ENCODE results near the gene MSH3. TPM values are rescaled to one million over a fixed set of nuclear protein-coding genes. Genes with fewer than 3 reads are reported as not detected.

Gene MSH3
- polyA plus RNA-seq, 2 of the 4 experiments (the other 2 are of a cell fraction) = 9.3 to 13.1 TPM

- TF ChIP-seq RFX5 (IDR thresholded peaks at IDR 0.05) (no peak), KDM1A (IDR thresholded peaks at IDR 0.05; ENCODE audit: low read depth) (no peak), NPAS2 (CRISPR knock-in tag; IDR thresholded peaks at IDR 0.05; ENCODE audit: borderline replicate concordance) (no peak), RAD21 (conservative IDR thresholded peaks at IDR 0.05 in 1 of 2, IDR thresholded peaks at IDR 0.05 in 1 of 2) (no peak)
Observed at GRCh38 chr5:80866371-80866770, 211.9 kb downstream of the MSH3 start (continued).

- FAIRE-seq = no peak
- ATAC-seq = no peak
- TF ChIP-seq MYC (IDR thresholded peaks at IDR 0.05; ENCODE audit: borderline replicate concordance, low read length) (no peak), HES2 (IDR thresholded peaks at IDR 0.05) (no peak), RNF2 (IDR thresholded peaks at IDR 0.05; ENCODE audit: borderline replicate concordance, low read depth) (no peak), HMGXB4 (CRISPR knock-in tag; IDR thresholded peaks at IDR 0.05; ENCODE audit: borderline replicate concordance) (no peak), BHLHE40 (IDR thresholded peaks at IDR 0.05; ENCODE audit: low read depth, low read length) (no peak), HOXA7 (CRISPR knock-in tag; IDR thresholded peaks at IDR 0.05) (no peak), HEYL (CRISPR knock-in tag; IDR thresholded peaks at IDR 0.05) (no peak), KDM1A (IDR thresholded peaks at IDR 0.05; ENCODE audit: low read depth) (no peak), RARB (CRISPR knock-in tag; IDR thresholded peaks at IDR 0.05) (no peak), USF2 (IDR thresholded peaks at IDR 0.05) (no peak), TP53 (CRISPR knock-in tag; IDR thresholded peaks at IDR 0.05) (no peak), SREBF2 (IDR thresholded peaks at IDR 0.05) (no peak), MAX (IDR thresholded peaks at IDR 0.05) (no peak), CEBPB (IDR thresholded peaks at IDR 0.05) (no peak), ZSCAN20 (CRISPR knock-in tag; IDR thresholded peaks at IDR 0.05) (no peak), ZC3H11A (IDR thresholded peaks at IDR 0.05) (no peak)
- CTCF ChIA-PET = interaction anchor here (1.1 kb wide), 1 partner anchor 48 kb away, joined by 3 read pairs; no protein-coding TSS in a partner anchor
- no peak overlapping the region for H3K4me2 ChIP-seq
- no peaks in the 10 kb centered on the region for H3K9me3 ChIP-seq
- no peak overlapping the region for H3K27ac ChIP-seq
- H3K4me1 ChIP-seq = peaks cover 15% of the 10 kb centered on the region
- no peak overlapping the region for H3K4me3 ChIP-seq
- DNase-seq (ENCODE audit: low read depth in 1 of 2, low spot score in 1 of 2) = no peak
- POLR2A ChIA-PET = no interaction called here
Observed at GRCh38 chr5:80867233-80867632, 212.8 kb downstream of the MSH3 start.

GRCh38 chr5:80870442-80870841 lies 216.0 kb downstream of the MSH3 start:
- ChIA-PET POLR2A (no interaction called here), CTCF (interaction anchor here (1.4 kb wide), 1 partner anchor 11 kb away, joined by 4 read pairs; no protein-coding TSS in a partner anchor)
- no peaks in the 10 kb centered on the region for H3K9me3 ChIP-seq
- no peak for ATAC-seq
- H3K4me1 ChIP-seq = peaks cover 8% of the 10 kb centered on the region
- no peak for FAIRE-seq
- DNase-seq (ENCODE audit: low read depth in 1 of 2, low spot score in 1 of 2) = no peak
- no peak overlapping the region for H3K27ac ChIP-seq
- no peak for TF ChIP-seq FOXS1 (CRISPR knock-in tag; IDR thresholded peaks at IDR 0.05)
- no peak for TF ChIP-seq MAX (IDR thresholded peaks at IDR 0.05)
- H3K4me2 ChIP-seq = no peak overlapping the region
- 87% methylated on average over 3 of the region's 3 CpGs for WGBS (ENCODE audit: missing lambda C conversion rate)
- H3K4me3 ChIP-seq = no peak overlapping the region
